HepG2 (cell line): ENCODE data around the gene CTDSP2. TPM values are rescaled to one million over a fixed set of nuclear protein-coding genes. Genes with fewer than 3 reads are reported as not detected.

Source experiments
- ATAC-seq: fragments of 200-7000 bp; cut with Tn5 transposase; 3 replicates; pipeline ENCODE4 v1.9.1; 2020; ENCODE audit warnings: mild to moderate bottlenecking, moderate library complexity
- Bru-seq: library from RNA; stranded (reverse); fragments of 400-500 nt; gene quantifications from one replicate; lab custom pipeline; 2021; lab: Mats Ljungman, UMichigan
- BruChase-seq, 2 experiments: library from RNA; stranded (reverse); fragments of 400-500 nt; gene quantifications; one replicate each; lab custom pipeline; 2021; lab: Mats Ljungman, UMichigan
- BruUV-seq: library from RNA; stranded (reverse); fragments of 400-500 nt; replicated peaks from 2 replicates; lab custom pipeline; 2021; lab: Mats Ljungman, UMichigan
- CTCF ChIA-PET: fragments of 300-600 bp; formaldehyde crosslinking; extraction: SDS; loops from one replicate; lab custom pipeline; 2021; ENCODE audit warnings: low total read pairs, inconsistent platforms, low intra/inter-chr PET ratio; lab: Yijun Ruan, JAX
- POLR2A ChIA-PET: fragments of 350-600 bp; sonication (Branson Sonifier 250); formaldehyde crosslinking; loops from one replicate; lab custom pipeline; 2020; ENCODE audit warnings: antibody characterized with exemption, inconsistent platforms; lab: Yijun Ruan, JAX
- DNase-seq: peaks from one replicate; pipeline ENCODE4 v3.0.0-alpha.2; 2015; ENCODE audit warnings: low spot score
- FAIRE-seq: peaks from 3 replicates; lab custom pipeline; 2011; peaks lifted over from hg19 to GRCh38; lab: Jason Lieb, UNC
- H2AFZ ChIP-seq: one replicate; pipeline ENCODE4 v1.6.1; 2011; ENCODE audit warnings: low read length, inconsistent platforms
- H3K27ac ChIP-seq: fragments of 300-600 bp; 3 replicates; pipeline ENCODE4 v1.8.0; 2011; ENCODE audit warnings: mixed run types, mild to moderate bottlenecking, mixed read lengths, low read length, inconsistent platforms; ENCODE audit not compliant: insufficient read depth; ENCODE audit errors: extremely low read length
- H3K27me3 ChIP-seq, 2 experiments: fragments of 200-600 bp in 1 of 2; 2 replicates in 1 of 2; 3 replicates in 1 of 2; pipeline versions ENCODE4 v1.6.0 to v1.8.0; 2011; ENCODE audit warnings: low read length in 2 of 2, mild to moderate bottlenecking in 2 of 2, moderate library complexity in 2 of 2, inconsistent platforms in 1 of 2; ENCODE audit not compliant: insufficient read depth in 2 of 2, control insufficient read depth in 1 of 2
- H3K36me3 ChIP-seq, 2 experiments: fragments of 200-600 bp in 1 of 2; replicated peaks in 1 of 2; 2 replicates in 1 of 2; 3 replicates in 1 of 2; pipeline versions ENCODE4 v1.5.1 to v1.8.0; 2011; ENCODE audit warnings: low read length in 2 of 2, inconsistent platforms in 1 of 2; ENCODE audit not compliant: insufficient read depth in 2 of 2, control insufficient read depth in 1 of 2
- H3K4me1 ChIP-seq: 2 replicates; pipeline ENCODE4 v1.5.1; 2012; ENCODE audit warnings: low read length, inconsistent platforms; ENCODE audit not compliant: insufficient read depth
- H3K4me2 ChIP-seq: 2 replicates; pipeline ENCODE4 v1.6.0; 2011; ENCODE audit warnings: low read depth, low read length, inconsistent platforms
- H3K4me3 ChIP-seq, 3 experiments: fragments of 200-600 bp in 1 of 3; sonication (generic), shearing (Covaris generic) in 1 of 3; replicated peaks in 1 of 3; 2 replicates each; pipeline ENCODE4 v1.5.1; 2011 to 2016; ENCODE audit warnings: low read length in 3 of 3, inconsistent platforms in 2 of 3, low read depth in 2 of 3, mild to moderate bottlenecking in 2 of 3, control low read depth in 1 of 3, mixed read lengths in 1 of 3; ENCODE audit not compliant: insufficient read depth in 1 of 3
- H3K79me2 ChIP-seq: one replicate; pipeline ENCODE4 v1.6.1; 2011; ENCODE audit warnings: low read length, inconsistent platforms; ENCODE audit not compliant: insufficient read depth
- H3K9ac ChIP-seq: 2 replicates; pipeline ENCODE4 v1.6.0; 2011; ENCODE audit warnings: mild to moderate bottlenecking, low read depth, low read length, inconsistent platforms; ENCODE audit not compliant: insufficient read depth
- H3K9me3 ChIP-seq: 2 replicates; pipeline ENCODE4 v1.5.1; 2012; ENCODE audit warnings: mild to moderate bottlenecking, low read length
- H4K20me1 ChIP-seq: 2 replicates; pipeline ENCODE4 v1.6.0; 2011; ENCODE audit warnings: inconsistent platforms, mild to moderate bottlenecking, low read length, moderate library complexity; ENCODE audit not compliant: insufficient read depth
- ARID2 ChIP-seq: sonication (generic); formaldehyde crosslinking; IDR thresholded peaks from 2 replicates; pipeline ENCODE4 v1.8.1; 2022; ENCODE audit warnings: mild to moderate bottlenecking, missing genetic modification reagents, borderline replicate concordance
- HMG20B ChIP-seq: conservative IDR thresholded peaks from 2 replicates; pipeline ENCODE4 v1.6.1; 2016; ENCODE audit warnings: missing genetic modification reagents, missing compliant biosample characterization
- SRSF4 ChIP-seq: fragments of 200-400 bp; formaldehyde crosslinking; IDR thresholded peaks from one replicate; pipeline ENCODE4 v1.6.1; 2018; ENCODE audit warnings: mild to moderate bottlenecking, low read depth, low read length, moderate library complexity; ENCODE audit not compliant: poor library complexity, severe bottlenecking
- USF2 ChIP-seq, 2 experiments: sonication (generic) in 1 of 2; formaldehyde crosslinking in 1 of 2; IDR thresholded peaks; 2 replicates each; pipeline versions ENCODE4 v1.5.1 to v1.6.1; 2011 to 2020; ENCODE audit warnings: borderline replicate concordance in 1 of 2, low read depth in 1 of 2, low read length in 1 of 2, mild to moderate bottlenecking in 1 of 2, missing genetic modification reagents in 1 of 2, moderate library complexity in 1 of 2
- ZNF34 ChIP-seq: sonication (generic); formaldehyde crosslinking; IDR thresholded peaks from 2 replicates; pipeline ENCODE4 v1.4.0; 2020; ENCODE audit warnings: mild to moderate bottlenecking, missing genetic modification reagents, borderline replicate concordance
- ZNF441 ChIP-seq: sonication (generic); formaldehyde crosslinking; IDR thresholded peaks from 2 replicates; pipeline ENCODE4 v1.7.0; 2021; ENCODE audit warnings: missing genetic modification reagents, borderline replicate concordance
- whole genome bisulfite sequencing: methylation state at CpG from one replicate; pipeline ENCODE4 v1.1.6; 2017; ENCODE audit warnings: low lambda C conversion rate; 5-methylcytosine and 5-hydroxymethylcytosine counted together
- in situ Hi-C: cut with HindIII; loops from 2 replicates; pipeline ENCODE4 v1.10.0; 2017; ENCODE audit warnings: low pct_unique_long_range_greater_than_20kb; ENCODE audit not compliant: extremely low pct_ligation_motif_present
- intact Hi-C: fragments of 100-400 bp; cut with micrococcal nuclease; formaldehyde crosslinking; loops from one replicate; pipeline ENCODE4 v1.10.0; 2022; ENCODE audit not compliant: unreplicated experiment
- long read RNA-seq, 2 experiments: library from RNA in 1 of 2; library from polyadenylated mRNA in 1 of 2; stranded (forward) in 1 of 2; unstranded in 1 of 2; transcript quantifications; one replicate each; pipeline ENCODE4 v2.0.0, GENCODE V29; 2019 to 2022
- polyA minus RNA-seq, 3 experiments: library from RNA; depleted of rRNA, polyadenylated mRNA; stranded (reverse); fragments of >200 nt; gene quantifications; 2 replicates each; pipeline ENCODE4 v1.2.3, GENCODE V29; 2011; ENCODE audit warnings: low replicate concordance in 1 of 3
- polyA plus RNA-seq, 8 experiments: library from polyadenylated mRNA; depleted of rRNA in 3 of 8; stranded (reverse) in 7 of 8; unstranded in 1 of 8; fragments of >200 nt; fragmentation: Illumina TruSeq in 4 of 8; extraction: Trizol in 4 of 8; gene quantifications; 2 replicates each; pipeline versions ENCODE4 v1.2.1 to v1.2.3, GENCODE V29; 2011 to 2016; ENCODE audit warnings: low read depth in 4 of 8, missing spikeins in 1 of 8, mixed read lengths in 1 of 8; ENCODE audit not compliant: insufficient read depth in 1 of 8
- total RNA-seq, 5 experiments: library from RNA; depleted of rRNA; stranded (reverse); fragments of >200 nt; fragmentation: Illumina TruSeq; extraction: Trizol; gene quantifications; 2 replicates each; pipeline ENCODE4 v1.2.3, GENCODE V29; 2016; ENCODE audit warnings: low read depth in 1 of 5

Gene CTDSP2
- total RNA-seq (2016; rRNA removed; fragmentation: Illumina TruSeq; extraction: Trizol), result 38.1 and 42.4 TPM in 2 replicates
- total RNA-seq (2016; cell fraction: cytosol; rRNA removed; fragmentation: Illumina TruSeq; extraction: Trizol; ENCODE audit: low read depth), result 20.5 and 21.6 TPM in 2 replicates
- total RNA-seq (2016; cell fraction: insoluble cytoplasmic fraction; rRNA removed; fragmentation: Illumina TruSeq; extraction: Trizol), result 37.7 and 41.1 TPM in 2 replicates
- total RNA-seq (2016; cell fraction: membrane; rRNA removed; fragmentation: Illumina TruSeq; extraction: Trizol), result 60.6 and 65.1 TPM in 2 replicates
- 35.7 and 38.6 TPM in 2 replicates for total RNA-seq (2016; cell fraction: nucleus; rRNA removed; fragmentation: Illumina TruSeq; extraction: Trizol)
- polyA plus RNA-seq (2011; rRNA removed), result 82.5 and 91.3 TPM in 2 replicates
- polyA plus RNA-seq (2011; cell fraction: cytosol; rRNA removed), result 94.6 and 96.0 TPM in 2 replicates
- polyA plus RNA-seq (2011; cell fraction: nucleus; rRNA removed), result 121 and 124 TPM in 2 replicates
- 68.6 and 96.3 TPM in 2 replicates for polyA plus RNA-seq (2012)
- 59.2 and 67.3 TPM in 2 replicates for polyA plus RNA-seq (2016; cell fraction: cytosol; fragmentation: Illumina TruSeq; extraction: Trizol; ENCODE audit: low read depth)
- 57.7 and 67.3 TPM in 2 replicates for polyA plus RNA-seq (2016; cell fraction: insoluble cytoplasmic fraction; fragmentation: Illumina TruSeq; extraction: Trizol; ENCODE audit: low read depth)
- polyA plus RNA-seq (2016; cell fraction: membrane; fragmentation: Illumina TruSeq; extraction: Trizol; ENCODE audit: low read depth), result 88.5 and 93.3 TPM in 2 replicates
- polyA plus RNA-seq (2016; cell fraction: nucleus; fragmentation: Illumina TruSeq; extraction: Trizol; ENCODE audit: insufficient read depth, low read depth), result 61.0 and 66.5 TPM in 2 replicates
- 118 and 141 TPM in 2 replicates for polyA minus RNA-seq (2011; rRNA and poly(A)+ RNA removed; ENCODE audit: low replicate concordance)
- 57.9 and 82.7 TPM in 2 replicates for polyA minus RNA-seq (2011; cell fraction: cytosol; rRNA and poly(A)+ RNA removed)
- polyA minus RNA-seq (2011; cell fraction: nucleus; rRNA and poly(A)+ RNA removed), result 88.2 and 116 TPM in 2 replicates
- percentile 93 among the genes with signal in this experiment for Bru-seq, nascent RNA
- percentile 97 among the genes with signal in this experiment for BruChase-seq, experiment 1, labeled RNA remaining after a 6-hour chase
- BruChase-seq, experiment 2, labeled RNA remaining after a 2-hour chase, result percentile 94 among the genes with signal in this experiment
- long read RNA-seq, experiment 1, full-length matches to known transcripts, result 2 of 22 reads
- long read RNA-seq, experiment 1, partial matches to known transcripts, result 1 of 22 reads
- long read RNA-seq, experiment 1, other reads (novel, unspliced or antisense), result 19 of 22 reads
- long read RNA-seq, experiment 2, full-length matches to known transcripts, result 65 of 200 reads
- long read RNA-seq, experiment 2, partial matches to known transcripts, result 7 of 200 reads
- long read RNA-seq, experiment 2, other reads (novel, unspliced or antisense), result 128 of 200 reads

DNA sequence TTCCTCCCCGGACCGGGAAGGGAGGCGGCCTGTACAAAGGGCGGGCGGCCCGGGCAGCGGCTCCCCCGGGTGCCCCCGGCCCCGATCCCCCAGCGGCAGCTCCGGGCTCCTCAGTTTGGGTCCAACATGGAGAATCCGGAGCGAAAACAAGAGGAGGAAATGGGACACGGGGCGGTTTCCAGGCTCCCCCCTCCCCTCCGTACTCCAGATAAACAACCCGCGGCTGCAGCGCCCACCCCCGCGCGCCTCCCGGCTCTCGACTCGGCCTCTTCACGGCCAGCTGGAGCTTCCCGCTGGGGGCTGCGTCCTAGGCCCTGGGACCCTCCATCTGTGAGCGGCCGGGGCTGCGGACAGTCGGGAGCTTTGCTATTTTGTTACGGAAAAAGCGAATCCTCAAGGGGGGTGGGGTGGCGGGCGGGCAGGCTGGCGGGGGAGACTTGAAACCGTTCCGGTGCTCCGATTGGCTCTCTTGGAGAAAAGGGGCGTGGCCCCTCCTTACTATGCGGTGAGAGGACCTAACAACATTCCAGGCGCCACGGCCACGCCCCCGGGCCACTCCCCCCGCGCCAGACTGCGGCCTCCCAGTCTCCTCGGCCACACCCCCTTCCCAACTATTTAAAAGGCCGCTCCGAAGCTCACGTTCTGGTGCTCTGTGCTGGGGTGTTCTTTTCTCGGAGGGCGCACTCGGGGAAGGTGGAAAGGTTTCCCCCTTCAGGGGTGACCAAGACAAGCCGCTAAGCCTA is at the start of gene CTDSP2:
Gene CTDSP2, minus strand, starts transcription at position 153 of the 743 bp plus-strand sequence. CDS start 294 bp downstream, outside the sequence.
- WGBS, result 2% methylated on average over 7 of the region's 58 CpGs
- ATAC-seq (peak; percentile 44), FAIRE-seq (peak; percentile 77), DNase-seq (peak; percentile 95)
- Histone ChIP-seq H3K27ac (peak within 1 kb of the TSS; percentile 99), H3K4me1 (peaks cover 45% of the 10 kb centered on the region), H3K4me3 (peak within 1 kb of the TSS; percentile 90 to 100 (median 99)), H3K9me3 (no peaks in the 10 kb centered on the region), H3K79me2 (peaks cover 42% of the 10 kb centered on the region), H2AFZ (no peak within 1 kb of the TSS), H3K27me3 (peaks cover 0 to 28% of the 10 kb centered on the region in 2 experiments; a peak in 3 of 5 replicates), H3K36me3 (no peaks in the 10 kb centered on the region; a peak in 2 of 5 replicates), H4K20me1 (peaks cover 39% of the 10 kb centered on the region), H3K4me2 (peak within 1 kb of the TSS; percentile 76), H3K9ac (peak within 1 kb of the TSS; percentile 95)
- POLR2A ChIA-PET, result interaction anchor here (0.6 to 5.6 kb wide), 21 partner anchors 8 to 1748 kb away, joined by 3 to 110 read pairs (median 3); partner anchors contain the start of genes ATP23, CDK4, EEF1AKMT3 and METTL1
- CTCF ChIA-PET, result interaction anchor here (1.4 kb wide), 1 partner anchor 59 kb away, joined by 6 read pairs; no protein-coding TSS in a partner anchor
- intact Hi-C loops, result loop anchor here (1.0 kb wide), 1 partner anchor 19 kb away; no protein-coding TSS in a partner anchor
- in situ Hi-C loops, result no loop called here
- no TSS peak for BruUV-seq
- TF ChIP-seq ZNF441 (peak; percentile 58), SRSF4 (no peak), USF2 (IDR thresholded peaks at IDR 0.05; ENCODE audit: low read depth, low read length) (no peak), USF2 (CRISPR knock-in tag; IDR thresholded peaks at IDR 0.05; ENCODE audit: borderline replicate concordance) (no peak), ZNF34 (CRISPR knock-in tag) (no peak), ARID2 (CRISPR knock-in tag) (no peak), HMG20B (CRISPR knock-in tag) (no peak)
